A549 (cell line): ENCODE results near the gene ATMIN. TPM values are rescaled to one million over a fixed set of nuclear protein-coding genes. Genes with fewer than 3 reads are reported as not detected.

ENCODE experiments used
- ATAC-seq, 2 experiments: fragments of 200-7000 bp in 1 of 2; fragments of >200 bp in 1 of 2; cut with Nextera tagmentation in 1 of 2; cut with Tn5 transposase in 1 of 2; 3 replicates each; pipeline versions ENCODE4 v1.8.0 to v1.9.1; 2018 to 2020; ENCODE audit warnings: mild to moderate bottlenecking in 1 of 2, moderate library complexity in 1 of 2
- CTCF ChIA-PET: fragments of 300-600 bp; sonication (Branson Sonifier 250); formaldehyde crosslinking; extraction: SDS; loops from one replicate; lab custom pipeline; 2021; ENCODE audit warnings: antibody characterized with exemption, inconsistent platforms; lab: Yijun Ruan, JAX
- POLR2A ChIA-PET: fragments of 350-600 bp; formaldehyde crosslinking; extraction: SDS; loops from one replicate; lab custom pipeline; 2021; ENCODE audit warnings: antibody characterized with exemption, inconsistent platforms; lab: Yijun Ruan, JAX
- DNase-seq, 2 experiments: peaks; one replicate each; pipeline versions ENCODE4 v3.0.0 to v3.0.0-alpha.2; 2011 to 2016; ENCODE audit warnings: low read depth in 1 of 2, low spot score in 1 of 2
- FAIRE-seq: peaks from 2 replicates; lab custom pipeline; 2011; peaks lifted over from hg19 to GRCh38; lab: Jason Lieb, UNC
- H3K27ac ChIP-seq, 2 experiments: fragments of >200 bp; sonication (Bioruptor Twin); formaldehyde crosslinking; 3 replicates each; pipeline ENCODE4 v1.5.1; 2016 to 2017
- H3K4me1 ChIP-seq: fragments of >200 bp; sonication (Bioruptor Twin); formaldehyde crosslinking; 3 replicates; pipeline ENCODE4 v1.6.1; 2016
- H3K4me2 ChIP-seq: fragments of >200 bp; sonication (Bioruptor Twin); formaldehyde crosslinking; 3 replicates; pipeline ENCODE4 v1.6.1; 2016
- H3K4me3 ChIP-seq: fragments of >200 bp; sonication (Bioruptor Twin); formaldehyde crosslinking; 3 replicates; pipeline ENCODE4 v1.5.1; 2016
- H3K9me3 ChIP-seq: fragments of >200 bp; sonication (Bioruptor Twin); formaldehyde crosslinking; 3 replicates; pipeline ENCODE4 v1.6.1; 2016
- BHLHE40 ChIP-seq: IDR thresholded peaks from 2 replicates; pipeline ENCODE4 v1.6.1; 2012; ENCODE audit warnings: low read depth, low read length, inconsistent platforms
- CBX2 ChIP-seq: fragments of 200-600 bp; sonication (generic); IDR thresholded peaks from 2 replicates; pipeline ENCODE4 v1.6.1; 2016; ENCODE audit warnings: low read depth, mild to moderate bottlenecking, borderline replicate concordance
- CBX8 ChIP-seq: fragments of 200-600 bp; sonication (generic); IDR thresholded peaks from 2 replicates; pipeline ENCODE4 v1.6.1; 2016
- CEBPB ChIP-seq, 2 experiments: fragments of >200 bp in 1 of 2; sonication (Bioruptor Twin) in 1 of 2; formaldehyde crosslinking in 1 of 2; IDR thresholded peaks; 2 replicates each; pipeline ENCODE4 v1.6.1; 2012 to 2016
- CTCF ChIP-seq: fragments of >200 bp; sonication (Bioruptor Twin); formaldehyde crosslinking; IDR thresholded peaks from 3 replicates; pipeline ENCODE4 v1.5.1; 2016
- FOSL2 ChIP-seq, 2 experiments: fragments of 450-650 bp in 1 of 2; fragments of >200 bp in 1 of 2; sonication (Bioruptor Twin) in 1 of 2; formaldehyde crosslinking; IDR thresholded peaks; 2 replicates each; pipeline versions ENCODE4 v1.5.0 to v1.6.1; 2016 to 2020; ENCODE audit warnings: mild to moderate bottlenecking in 1 of 2, moderate library complexity in 1 of 2
- GATA3 ChIP-seq: IDR thresholded peaks from 2 replicates; pipeline ENCODE4 v1.6.1; 2012; ENCODE audit warnings: borderline replicate concordance
- HES2 ChIP-seq: fragments of >200 bp; sonication (Bioruptor Twin); formaldehyde crosslinking; IDR thresholded peaks from 2 replicates; pipeline ENCODE4 v1.6.1; 2016
- HEYL ChIP-seq: fragments of 250-450 bp; sonication (Bioruptor Pico); IDR thresholded peaks from 2 replicates; pipeline ENCODE4 v1.8.0; 2021; ENCODE audit warnings: mild to moderate bottlenecking, moderate library complexity
- HMGXB4 ChIP-seq: fragments of 250-450 bp; sonication (Bioruptor Pico); IDR thresholded peaks from 2 replicates; pipeline ENCODE4 v1.5.0; 2021; ENCODE audit warnings: mild to moderate bottlenecking, moderate library complexity, borderline replicate concordance
- HOXA7 ChIP-seq: fragments of 250-450 bp; sonication (Bioruptor Pico); IDR thresholded peaks from 2 replicates; pipeline ENCODE4 v1.5.0; 2020; ENCODE audit warnings: mild to moderate bottlenecking, moderate library complexity
- JUN ChIP-seq, 2 experiments: fragments of >200 bp; sonication (Bioruptor Twin); formaldehyde crosslinking; IDR thresholded peaks; 2 replicates in 1 of 2; 3 replicates in 1 of 2; pipeline ENCODE4 v1.6.1; 2016 to 2017
- KDM1A ChIP-seq: fragments of 200-600 bp; sonication (generic); IDR thresholded peaks from 2 replicates; pipeline ENCODE4 v1.6.1; 2016; ENCODE audit warnings: low read depth, mild to moderate bottlenecking
- NFE2L2 ChIP-seq: fragments of 150-350 bp; conservative IDR thresholded peaks from 2 replicates; pipeline ENCODE4 v1.6.1; 2014; ENCODE audit warnings: low read length
- NPAS2 ChIP-seq: fragments of 250-450 bp; sonication (Bioruptor Pico); IDR thresholded peaks from 2 replicates; pipeline ENCODE4 v1.8.0; 2022; ENCODE audit warnings: mild to moderate bottlenecking, moderate library complexity, borderline replicate concordance
- NR3C1 ChIP-seq: fragments of >200 bp; sonication (Bioruptor Twin); formaldehyde crosslinking; IDR thresholded peaks from 3 replicates; pipeline ENCODE4 v1.6.1; 2017
- POLR2A ChIP-seq: IDR thresholded peaks from 2 replicates; pipeline ENCODE4 v1.6.1; 2012; ENCODE audit warnings: mild to moderate bottlenecking, low read length
- RAD21 ChIP-seq, 2 experiments: fragments of >200 bp in 1 of 2; sonication (Bioruptor Twin) in 1 of 2; formaldehyde crosslinking in 1 of 2; IDR thresholded peaks in 1 of 2; conservative IDR thresholded peaks in 1 of 2; 2 replicates in 1 of 2; 3 replicates in 1 of 2; pipeline ENCODE4 v1.6.1; 2012 to 2018; ENCODE audit warnings: inconsistent platforms in 1 of 2
- RARB ChIP-seq: fragments of 250-450 bp; sonication (Bioruptor Pico); IDR thresholded peaks from 2 replicates; pipeline ENCODE4 v1.8.0; 2021; ENCODE audit warnings: mild to moderate bottlenecking, moderate library complexity
- RCOR1 ChIP-seq: fragments of 150-350 bp; IDR thresholded peaks from 2 replicates; pipeline ENCODE4 v1.6.1; 2014; ENCODE audit warnings: antibody characterized with exemption, low read length, low read depth
- SMC3 ChIP-seq: fragments of >200 bp; sonication (Bioruptor Twin); formaldehyde crosslinking; IDR thresholded peaks from 3 replicates; pipeline ENCODE4 v1.6.1; 2018; ENCODE audit warnings: inconsistent platforms
- TFCP2L1 ChIP-seq: fragments of 250-450 bp; sonication (Bioruptor Pico); IDR thresholded peaks from 2 replicates; pipeline ENCODE4 v1.5.0; 2021; ENCODE audit warnings: mild to moderate bottlenecking
- TP53 ChIP-seq: fragments of 250-450 bp; sonication (Bioruptor Pico); IDR thresholded peaks from 2 replicates; pipeline ENCODE4 v1.5.0; 2021; ENCODE audit warnings: mild to moderate bottlenecking, moderate library complexity
- USF2 ChIP-seq: fragments of 450-650 bp; IDR thresholded peaks from 2 replicates; pipeline ENCODE4 v1.6.1; 2014; ENCODE audit warnings: antibody characterized with exemption
- ZNF302 ChIP-seq: fragments of 250-450 bp; sonication (Bioruptor Pico); IDR thresholded peaks from 2 replicates; pipeline ENCODE4 v1.9.0; 2021; ENCODE audit warnings: inconsistent platforms, mild to moderate bottlenecking, moderate library complexity
- WGBS: methylation state at CpG from one replicate; pipeline ENCODE4 v1.1.6; 2017; ENCODE audit errors: missing lambda C conversion rate; 5-methylcytosine and 5-hydroxymethylcytosine counted together
- polyA plus RNA-seq, 4 experiments: library from polyadenylated mRNA; depleted of rRNA in 3 of 4; stranded (reverse); fragments of >200 nt; fragmentation: RNase III in 1 of 4; extraction: RNeasy Plus Mini Kit Qiagen cat#74134 plus additional on column Dnase treatment in 1 of 4; gene quantifications; 2 replicates in 3 of 4; 3 replicates in 1 of 4; pipeline ENCODE4 v1.2.3, GENCODE V29; 2011 to 2017

ATMIN gene
- polyA plus RNA-seq, 2 of the 4 experiments (the other 2 are of a cell fraction), result 26.2 to 50.4 TPM

DNA sequence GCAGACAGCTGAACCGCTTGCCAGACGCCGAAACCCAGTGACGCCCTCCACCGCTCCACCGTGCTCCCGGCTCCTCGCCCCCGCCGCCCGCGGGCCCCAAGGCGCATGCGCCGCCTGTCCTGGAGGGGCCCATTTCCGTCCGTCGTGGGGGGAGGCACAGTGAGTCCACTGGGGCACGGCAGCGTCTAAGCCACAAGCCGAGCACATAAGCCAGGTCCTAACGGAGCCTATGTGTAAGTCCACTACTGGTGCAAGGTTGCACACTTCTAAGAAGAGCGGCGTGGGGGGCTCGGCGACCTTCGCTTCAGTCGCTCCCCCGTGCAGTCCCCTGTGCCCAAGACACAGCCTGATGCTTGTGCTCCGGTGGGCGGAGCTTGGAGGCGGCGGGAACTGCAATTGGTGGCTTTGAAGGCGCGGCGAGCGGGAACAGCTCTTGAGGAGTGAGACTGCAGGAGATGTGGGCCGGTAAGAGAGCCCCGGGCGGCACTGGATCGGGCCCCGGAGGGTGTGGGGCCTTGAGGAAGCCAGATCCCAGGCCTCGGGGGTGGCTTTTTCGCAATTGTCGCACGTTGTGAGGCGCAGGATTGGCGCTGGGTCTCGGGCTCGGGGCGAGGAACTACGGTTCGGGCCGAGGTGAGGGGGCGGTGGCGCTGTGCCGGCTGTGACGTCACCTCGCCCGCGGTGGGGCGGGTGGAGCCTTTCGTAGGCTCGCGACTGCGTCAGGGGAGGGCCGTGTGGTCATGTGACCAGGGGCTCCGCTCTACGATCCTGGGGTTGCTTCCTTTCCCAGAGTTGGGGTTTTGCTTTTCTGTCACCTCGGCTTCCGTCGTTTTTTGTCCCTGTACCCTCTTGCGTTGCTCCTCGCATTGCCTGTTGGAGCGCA is 28.6 kb upstream of the ATMIN start, which contains the start of the genes CENPN and CMC2 (continued):
- TF ChIP-seq NR3C1 (no peak), POLR2A (peak; percentile 63), SMC3 (no peak), JUN (IDR thresholded peaks at IDR 0.05) (peak; percentile 17 to 72; a peak in 3 of 5 replicates), CBX8 (no peak), HEYL (no peak), TFCP2L1 (0 out of 2 replicates have a peak, but pooled peaks have one; percentile 40), RCOR1 (no peak), HES2 (no peak), HOXA7 (CRISPR knock-in tag) (no peak), TP53 (CRISPR knock-in tag) (0 out of 2 replicates have a peak, but pooled peaks have one; percentile 6), GATA3 (peak; percentile 93), ZNF302 (CRISPR knock-in tag) (no peak), CTCF (no peak), NPAS2 (CRISPR knock-in tag) (no peak), NFE2L2 (no peak), CEBPB (IDR thresholded peaks at IDR 0.05) (no peak), FOSL2 (IDR thresholded peaks at IDR 0.05) (no peak), FOSL2 (CRISPR knock-in tag; IDR thresholded peaks at IDR 0.05) (peak; percentile 55), BHLHE40 (peak; percentile 87), RAD21 (conservative IDR thresholded peaks at IDR 0.05 in 1 of 2, IDR thresholded peaks at IDR 0.05 in 1 of 2) (no peak), HMGXB4 (CRISPR knock-in tag) (no peak), USF2 (peak; percentile 94), CBX2 (no peak), RARB (no peak), KDM1A (no peak)

DNA sequence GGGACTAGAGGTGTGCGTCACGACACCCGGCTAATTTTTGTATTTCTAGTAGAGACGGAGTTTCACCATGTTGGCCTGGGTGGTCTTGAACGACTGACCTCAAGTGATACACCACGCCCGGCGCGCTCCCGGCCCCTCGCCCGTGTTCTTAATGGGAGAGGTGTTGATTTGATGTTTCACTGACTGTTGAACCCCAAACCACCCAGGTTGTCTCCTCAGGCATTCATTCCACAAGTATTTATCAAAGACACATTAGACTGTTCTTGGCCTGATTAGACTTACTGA is 27.2 kb upstream of the ATMIN start:
- POLR2A ChIA-PET, result no interaction called here
- no peak for TF ChIP-seq RCOR1
- no peak for TF ChIP-seq RARB
- DNase-seq, result no peak
- Histone ChIP-seq H3K4me2 (peak overlapping the region; percentile 78), H3K9me3 (no peaks in the 10 kb centered on the region), H3K4me3 (peak overlapping the region; percentile 96), H3K27ac (peak overlapping the region; percentile 94 to 95), H3K4me1 (peaks cover 19% of the 10 kb centered on the region)
- ATAC-seq, result no peak
- CTCF ChIA-PET, result interaction anchor here (1.0 to 2.0 kb wide), 3 partner anchors 10 to 27 kb away, joined by 3 to 4 read pairs (median 3); partner anchors contain the start of gene ATMIN
- no peak for FAIRE-seq
- 88% methylated on average over 12 of the region's 12 CpGs for WGBS
